ENCODE data around the gene LRMDA.
A peak's percentile ranks its signal among the peaks of the same experiment; 100 is the strongest.

Gene LRMDA

DNA sequence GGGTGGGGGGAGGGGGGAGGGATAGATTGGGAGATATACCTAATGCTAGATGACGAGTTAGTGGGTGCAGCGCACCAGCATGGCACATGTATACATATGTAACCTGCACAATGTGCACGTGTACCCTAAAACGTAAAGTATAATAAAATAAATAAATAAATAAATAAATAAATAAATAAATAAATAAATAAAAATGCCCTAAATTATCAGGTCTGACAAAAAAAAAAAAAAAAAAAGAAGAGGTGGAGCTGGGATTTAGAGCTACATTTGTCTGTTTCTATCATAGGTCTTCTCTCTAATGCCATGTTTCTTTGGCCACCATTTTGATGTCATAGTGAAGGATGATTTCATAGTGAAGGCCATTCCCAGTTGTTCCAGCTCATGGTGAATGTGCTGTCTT, 1095.4 kb downstream of the LRMDA start (continued):
- TF ChIP-seq, protein P1, sequence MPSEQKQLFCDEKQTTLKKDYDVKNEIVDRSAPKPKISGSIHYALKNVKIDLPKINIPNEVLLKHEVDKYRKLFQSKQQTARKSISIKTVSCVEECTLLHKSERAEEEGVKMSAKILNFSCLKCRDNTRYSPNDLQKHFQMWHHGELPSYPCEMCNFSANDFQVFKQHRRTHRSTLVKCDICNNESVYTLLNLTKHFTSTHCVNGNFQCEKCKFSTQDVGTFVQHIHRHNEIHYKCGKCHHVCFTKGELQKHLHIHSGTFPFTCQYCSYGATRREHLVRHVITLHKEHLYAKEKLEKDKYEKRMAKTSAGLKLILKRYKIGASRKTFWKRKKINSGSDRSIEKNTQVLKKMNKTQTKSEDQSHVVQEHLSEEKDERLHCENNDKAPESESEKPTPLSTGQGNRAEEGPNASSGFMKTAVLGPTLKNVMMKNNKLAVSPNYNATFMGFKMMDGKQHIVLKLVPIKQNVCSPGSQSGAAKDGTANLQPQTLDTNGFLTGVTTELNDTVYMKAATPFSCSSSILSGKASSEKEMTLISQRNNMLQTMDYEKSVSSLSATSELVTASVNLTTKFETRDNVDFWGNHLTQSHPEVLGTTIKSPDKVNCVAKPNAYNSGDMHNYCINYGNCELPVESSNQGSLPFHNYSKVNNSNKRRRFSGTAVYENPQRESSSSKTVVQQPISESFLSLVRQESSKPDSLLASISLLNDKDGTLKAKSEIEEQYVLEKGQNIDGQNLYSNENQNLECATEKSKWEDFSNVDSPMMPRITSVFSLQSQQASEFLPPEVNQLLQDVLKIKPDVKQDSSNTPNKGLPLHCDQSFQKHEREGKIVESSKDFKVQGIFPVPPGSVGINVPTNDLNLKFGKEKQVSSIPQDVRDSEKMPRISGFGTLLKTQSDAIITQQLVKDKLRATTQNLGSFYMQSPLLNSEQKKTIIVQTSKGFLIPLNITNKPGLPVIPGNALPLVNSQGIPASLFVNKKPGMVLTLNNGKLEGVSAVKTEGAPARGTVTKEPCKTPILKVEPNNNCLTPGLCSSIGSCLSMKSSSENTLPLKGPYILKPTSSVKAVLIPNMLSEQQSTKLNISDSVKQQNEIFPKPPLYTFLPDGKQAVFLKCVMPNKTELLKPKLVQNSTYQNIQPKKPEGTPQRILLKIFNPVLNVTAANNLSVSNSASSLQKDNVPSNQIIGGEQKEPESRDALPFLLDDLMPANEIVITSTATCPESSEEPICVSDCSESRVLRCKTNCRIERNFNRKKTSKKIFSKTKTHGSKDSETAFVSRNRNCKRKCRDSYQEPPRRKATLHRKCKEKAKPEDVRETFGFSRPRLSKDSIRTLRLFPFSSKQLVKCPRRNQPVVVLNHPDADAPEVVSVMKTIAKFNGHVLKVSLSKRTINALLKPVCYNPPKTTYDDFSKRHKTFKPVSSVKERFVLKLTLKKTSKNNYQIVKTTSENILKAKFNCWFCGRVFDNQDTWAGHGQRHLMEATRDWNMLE (tag by site-specific recombination; conservative IDR thresholded peaks at IDR 0.05; ENCODE audit: low read depth) = peak; percentile 68

DNA sequence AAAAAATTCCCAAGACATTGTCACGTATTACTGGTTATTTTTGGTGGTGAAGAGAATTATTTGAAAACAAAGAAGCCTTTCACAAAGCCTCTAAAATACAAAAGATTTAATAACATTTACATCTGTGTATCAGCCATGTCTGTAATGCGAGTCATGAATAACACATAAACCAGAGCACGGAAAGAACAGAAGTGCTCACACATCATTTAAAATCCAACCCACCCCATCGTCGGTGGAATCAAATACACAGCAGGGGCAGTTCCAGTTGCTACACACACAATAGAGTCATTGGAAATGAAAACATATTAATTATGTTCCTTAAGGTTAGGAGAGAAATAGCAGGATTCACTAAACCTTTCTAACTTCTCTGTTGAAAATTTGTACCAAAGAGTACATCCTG, 1108.9 kb downstream of the LRMDA start:
- no peak for TF ChIP-seq ZNF610 (tag by site-specific recombination; IDR thresholded peaks at IDR 0.05; ENCODE audit: borderline replicate concordance)
- no peak for TF ChIP-seq OVOL3 (tag by site-specific recombination; IDR thresholded peaks at IDR 0.05)
- TF ChIP-seq, protein P2, sequence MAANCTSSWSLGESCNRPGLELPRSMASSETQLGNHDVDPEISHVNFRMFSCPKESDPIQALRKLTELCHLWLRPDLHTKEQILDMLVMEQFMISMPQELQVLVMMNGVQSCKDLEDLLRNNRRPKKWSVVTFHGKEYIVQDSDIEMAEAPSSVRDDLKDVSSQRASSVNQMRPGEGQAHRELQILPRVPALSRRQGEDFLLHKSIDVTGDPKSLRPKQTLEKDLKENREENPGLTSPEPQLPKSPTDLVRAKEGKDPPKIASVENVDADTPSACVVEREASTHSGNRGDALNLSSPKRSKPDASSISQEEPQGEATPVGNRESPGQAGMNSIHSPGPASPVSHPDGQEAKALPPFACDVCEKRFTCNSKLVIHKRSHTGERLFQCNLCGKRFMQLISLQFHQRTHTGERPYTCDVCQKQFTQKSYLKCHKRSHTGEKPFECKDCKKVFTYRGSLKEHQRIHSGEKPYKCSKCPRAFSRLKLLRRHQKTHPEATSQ (tag by site-specific recombination; IDR thresholded peaks at IDR 0.05) = no peak
- no peak for TF ChIP-seq ZFP37 (tag by site-specific recombination; IDR thresholded peaks at IDR 0.05)
- no peaks in the 10 kb centered on the region for H3K36me3 ChIP-seq (ENCODE audit: control insufficient read depth in 2 of 2, insufficient read depth in 1 of 2, low read length in 2 of 2)
- ChIA-PET CTCF (no interaction called here), POLR2A (no interaction called here)
- H3K27ac ChIP-seq (ENCODE audit: extremely low read depth, low read depth, low read length) = no peak overlapping the region
- H3K4me1 ChIP-seq (ENCODE audit: control insufficient read depth, insufficient read depth, low read length) = no peaks in the 10 kb centered on the region
- H3K4me3 ChIP-seq (ENCODE audit: low read depth, low read length) = no peak overlapping the region
- H3K9me3 ChIP-seq (ENCODE audit: control insufficient read depth, insufficient read depth, low read depth, low read length) = no peaks in the 10 kb centered on the region

DNA sequence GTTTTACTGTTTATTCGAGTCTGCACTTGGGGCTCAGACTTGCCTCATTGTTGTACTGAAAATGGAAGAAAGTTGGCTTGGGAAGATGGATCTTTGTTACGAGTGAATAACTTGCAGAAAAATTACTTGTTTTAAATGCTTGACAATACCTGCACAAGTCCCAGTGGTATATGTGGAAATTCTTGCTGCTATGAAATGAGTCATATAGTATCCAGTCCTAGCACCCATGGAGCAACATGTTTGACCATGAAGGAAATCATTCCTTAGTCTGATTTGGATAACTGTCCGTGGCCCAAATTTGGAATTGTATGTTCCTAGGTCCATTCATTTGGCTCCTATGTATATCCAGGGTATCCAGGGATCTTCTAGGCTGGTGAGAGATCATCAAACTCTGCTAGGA, 1109.4 kb downstream of the LRMDA start:
- Histone ChIP-seq H3K4me1 (ENCODE audit: control insufficient read depth, insufficient read depth, low read length) (no peaks in the 10 kb centered on the region), H3K4me3 (ENCODE audit: low read depth, low read length) (no peak overlapping the region), H3K36me3 (ENCODE audit: control insufficient read depth in 2 of 2, insufficient read depth in 1 of 2, low read length in 2 of 2) (no peaks in the 10 kb centered on the region), H3K9me3 (ENCODE audit: control insufficient read depth, insufficient read depth, low read depth, low read length) (no peaks in the 10 kb centered on the region), H3K27ac (ENCODE audit: extremely low read depth, low read depth, low read length) (no peak overlapping the region)
- CTCF ChIA-PET = no interaction called here
- POLR2A ChIA-PET = no interaction called here
- TF ChIP-seq ZNF133 (tag by site-specific recombination; IDR thresholded peaks at IDR 0.05) (no peak), ZNF654 (tag by site-specific recombination; IDR thresholded peaks at IDR 0.05; ENCODE audit: low read depth) (no peak)
- TF ChIP-seq, protein P3, sequence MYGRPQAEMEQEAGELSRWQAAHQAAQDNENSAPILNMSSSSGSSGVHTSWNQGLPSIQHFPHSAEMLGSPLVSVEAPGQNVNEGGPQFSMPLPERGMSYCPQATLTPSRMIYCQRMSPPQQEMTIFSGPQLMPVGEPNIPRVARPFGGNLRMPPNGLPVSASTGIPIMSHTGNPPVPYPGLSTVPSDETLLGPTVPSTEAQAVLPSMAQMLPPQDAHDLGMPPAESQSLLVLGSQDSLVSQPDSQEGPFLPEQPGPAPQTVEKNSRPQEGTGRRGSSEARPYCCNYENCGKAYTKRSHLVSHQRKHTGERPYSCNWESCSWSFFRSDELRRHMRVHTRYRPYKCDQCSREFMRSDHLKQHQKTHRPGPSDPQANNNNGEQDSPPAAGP (tag by site-specific recombination; IDR thresholded peaks at IDR 0.05) = no peak
- TF ChIP-seq, protein P4, sequence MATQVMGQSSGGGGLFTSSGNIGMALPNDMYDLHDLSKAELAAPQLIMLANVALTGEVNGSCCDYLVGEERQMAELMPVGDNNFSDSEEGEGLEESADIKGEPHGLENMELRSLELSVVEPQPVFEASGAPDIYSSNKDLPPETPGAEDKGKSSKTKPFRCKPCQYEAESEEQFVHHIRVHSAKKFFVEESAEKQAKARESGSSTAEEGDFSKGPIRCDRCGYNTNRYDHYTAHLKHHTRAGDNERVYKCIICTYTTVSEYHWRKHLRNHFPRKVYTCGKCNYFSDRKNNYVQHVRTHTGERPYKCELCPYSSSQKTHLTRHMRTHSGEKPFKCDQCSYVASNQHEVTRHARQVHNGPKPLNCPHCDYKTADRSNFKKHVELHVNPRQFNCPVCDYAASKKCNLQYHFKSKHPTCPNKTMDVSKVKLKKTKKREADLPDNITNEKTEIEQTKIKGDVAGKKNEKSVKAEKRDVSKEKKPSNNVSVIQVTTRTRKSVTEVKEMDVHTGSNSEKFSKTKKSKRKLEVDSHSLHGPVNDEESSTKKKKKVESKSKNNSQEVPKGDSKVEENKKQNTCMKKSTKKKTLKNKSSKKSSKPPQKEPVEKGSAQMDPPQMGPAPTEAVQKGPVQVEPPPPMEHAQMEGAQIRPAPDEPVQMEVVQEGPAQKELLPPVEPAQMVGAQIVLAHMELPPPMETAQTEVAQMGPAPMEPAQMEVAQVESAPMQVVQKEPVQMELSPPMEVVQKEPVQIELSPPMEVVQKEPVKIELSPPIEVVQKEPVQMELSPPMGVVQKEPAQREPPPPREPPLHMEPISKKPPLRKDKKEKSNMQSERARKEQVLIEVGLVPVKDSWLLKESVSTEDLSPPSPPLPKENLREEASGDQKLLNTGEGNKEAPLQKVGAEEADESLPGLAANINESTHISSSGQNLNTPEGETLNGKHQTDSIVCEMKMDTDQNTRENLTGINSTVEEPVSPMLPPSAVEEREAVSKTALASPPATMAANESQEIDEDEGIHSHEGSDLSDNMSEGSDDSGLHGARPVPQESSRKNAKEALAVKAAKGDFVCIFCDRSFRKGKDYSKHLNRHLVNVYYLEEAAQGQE (tag by site-specific recombination; IDR thresholded peaks at IDR 0.05) = no peak
- TF ChIP-seq, protein P5, sequence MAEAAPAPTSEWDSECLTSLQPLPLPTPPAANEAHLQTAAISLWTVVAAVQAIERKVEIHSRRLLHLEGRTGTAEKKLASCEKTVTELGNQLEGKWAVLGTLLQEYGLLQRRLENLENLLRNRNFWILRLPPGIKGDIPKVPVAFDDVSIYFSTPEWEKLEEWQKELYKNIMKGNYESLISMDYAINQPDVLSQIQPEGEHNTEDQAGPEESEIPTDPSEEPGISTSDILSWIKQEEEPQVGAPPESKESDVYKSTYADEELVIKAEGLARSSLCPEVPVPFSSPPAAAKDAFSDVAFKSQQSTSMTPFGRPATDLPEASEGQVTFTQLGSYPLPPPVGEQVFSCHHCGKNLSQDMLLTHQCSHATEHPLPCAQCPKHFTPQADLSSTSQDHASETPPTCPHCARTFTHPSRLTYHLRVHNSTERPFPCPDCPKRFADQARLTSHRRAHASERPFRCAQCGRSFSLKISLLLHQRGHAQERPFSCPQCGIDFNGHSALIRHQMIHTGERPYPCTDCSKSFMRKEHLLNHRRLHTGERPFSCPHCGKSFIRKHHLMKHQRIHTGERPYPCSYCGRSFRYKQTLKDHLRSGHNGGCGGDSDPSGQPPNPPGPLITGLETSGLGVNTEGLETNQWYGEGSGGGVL (tag by site-specific recombination; IDR thresholded peaks at IDR 0.05) = no peak
